ENCODE results near the gene ABHD14A.

- TF ChIP-seq, protein P1, sequence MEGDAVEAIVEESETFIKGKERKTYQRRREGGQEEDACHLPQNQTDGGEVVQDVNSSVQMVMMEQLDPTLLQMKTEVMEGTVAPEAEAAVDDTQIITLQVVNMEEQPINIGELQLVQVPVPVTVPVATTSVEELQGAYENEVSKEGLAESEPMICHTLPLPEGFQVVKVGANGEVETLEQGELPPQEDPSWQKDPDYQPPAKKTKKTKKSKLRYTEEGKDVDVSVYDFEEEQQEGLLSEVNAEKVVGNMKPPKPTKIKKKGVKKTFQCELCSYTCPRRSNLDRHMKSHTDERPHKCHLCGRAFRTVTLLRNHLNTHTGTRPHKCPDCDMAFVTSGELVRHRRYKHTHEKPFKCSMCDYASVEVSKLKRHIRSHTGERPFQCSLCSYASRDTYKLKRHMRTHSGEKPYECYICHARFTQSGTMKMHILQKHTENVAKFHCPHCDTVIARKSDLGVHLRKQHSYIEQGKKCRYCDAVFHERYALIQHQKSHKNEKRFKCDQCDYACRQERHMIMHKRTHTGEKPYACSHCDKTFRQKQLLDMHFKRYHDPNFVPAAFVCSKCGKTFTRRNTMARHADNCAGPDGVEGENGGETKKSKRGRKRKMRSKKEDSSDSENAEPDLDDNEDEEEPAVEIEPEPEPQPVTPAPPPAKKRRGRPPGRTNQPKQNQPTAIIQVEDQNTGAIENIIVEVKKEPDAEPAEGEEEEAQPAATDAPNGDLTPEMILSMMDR (IDR thresholded peaks at IDR 0.05 in 4 of 5, conservative IDR thresholded peaks at IDR 0.05 in 1 of 5): no peak
- no peak for TF ChIP-seq POLR2A (IDR thresholded peaks at IDR 0.05)
Measured at GRCh38 chr3:51937611-51938450, 37.0 kb upstream of the ABHD14A start.
